Measurements from ENCODE around the gene NCR3LG1.

DNA sequence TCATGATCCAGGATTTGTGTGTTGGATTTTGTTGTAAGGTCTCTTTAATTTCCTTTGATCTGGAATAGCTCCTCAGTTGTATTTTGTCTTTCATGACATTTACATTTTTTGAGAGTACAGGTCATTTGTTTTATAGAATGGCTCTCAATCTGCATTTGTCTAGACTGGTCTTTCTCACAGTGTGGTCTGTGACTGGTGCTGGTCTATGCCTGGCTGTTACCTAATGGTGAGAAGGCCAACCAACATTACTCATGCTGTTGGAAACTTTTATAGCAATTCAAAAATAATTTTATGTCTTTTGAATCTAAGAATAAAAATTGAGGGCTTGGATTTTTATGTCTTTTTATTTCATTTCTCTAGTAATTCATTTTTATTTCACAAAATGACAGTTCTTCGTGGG lies 3.9 kb upstream of the NCR3LG1 start:
- TF ChIP-seq, protein P1, sequence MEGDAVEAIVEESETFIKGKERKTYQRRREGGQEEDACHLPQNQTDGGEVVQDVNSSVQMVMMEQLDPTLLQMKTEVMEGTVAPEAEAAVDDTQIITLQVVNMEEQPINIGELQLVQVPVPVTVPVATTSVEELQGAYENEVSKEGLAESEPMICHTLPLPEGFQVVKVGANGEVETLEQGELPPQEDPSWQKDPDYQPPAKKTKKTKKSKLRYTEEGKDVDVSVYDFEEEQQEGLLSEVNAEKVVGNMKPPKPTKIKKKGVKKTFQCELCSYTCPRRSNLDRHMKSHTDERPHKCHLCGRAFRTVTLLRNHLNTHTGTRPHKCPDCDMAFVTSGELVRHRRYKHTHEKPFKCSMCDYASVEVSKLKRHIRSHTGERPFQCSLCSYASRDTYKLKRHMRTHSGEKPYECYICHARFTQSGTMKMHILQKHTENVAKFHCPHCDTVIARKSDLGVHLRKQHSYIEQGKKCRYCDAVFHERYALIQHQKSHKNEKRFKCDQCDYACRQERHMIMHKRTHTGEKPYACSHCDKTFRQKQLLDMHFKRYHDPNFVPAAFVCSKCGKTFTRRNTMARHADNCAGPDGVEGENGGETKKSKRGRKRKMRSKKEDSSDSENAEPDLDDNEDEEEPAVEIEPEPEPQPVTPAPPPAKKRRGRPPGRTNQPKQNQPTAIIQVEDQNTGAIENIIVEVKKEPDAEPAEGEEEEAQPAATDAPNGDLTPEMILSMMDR (conservative IDR thresholded peaks at IDR 0.05), result no peak
- TF ChIP-seq ZFX (IDR thresholded peaks at IDR 0.05), result no peak

Measured in C4-2B (cell line).